HG03520 (cell line): ENCODE data around the gene IDH3G.

ENCODE experiments used
- ATAC-seq: cut with Tn5 transposase; IDR thresholded peaks from one replicate; pipeline ENCODE4 v1.9.1; 2021; ENCODE audit warnings: mild to moderate bottlenecking, moderate library complexity; ENCODE audit not compliant: unreplicated experiment

The IDH3G gene

DNA sequence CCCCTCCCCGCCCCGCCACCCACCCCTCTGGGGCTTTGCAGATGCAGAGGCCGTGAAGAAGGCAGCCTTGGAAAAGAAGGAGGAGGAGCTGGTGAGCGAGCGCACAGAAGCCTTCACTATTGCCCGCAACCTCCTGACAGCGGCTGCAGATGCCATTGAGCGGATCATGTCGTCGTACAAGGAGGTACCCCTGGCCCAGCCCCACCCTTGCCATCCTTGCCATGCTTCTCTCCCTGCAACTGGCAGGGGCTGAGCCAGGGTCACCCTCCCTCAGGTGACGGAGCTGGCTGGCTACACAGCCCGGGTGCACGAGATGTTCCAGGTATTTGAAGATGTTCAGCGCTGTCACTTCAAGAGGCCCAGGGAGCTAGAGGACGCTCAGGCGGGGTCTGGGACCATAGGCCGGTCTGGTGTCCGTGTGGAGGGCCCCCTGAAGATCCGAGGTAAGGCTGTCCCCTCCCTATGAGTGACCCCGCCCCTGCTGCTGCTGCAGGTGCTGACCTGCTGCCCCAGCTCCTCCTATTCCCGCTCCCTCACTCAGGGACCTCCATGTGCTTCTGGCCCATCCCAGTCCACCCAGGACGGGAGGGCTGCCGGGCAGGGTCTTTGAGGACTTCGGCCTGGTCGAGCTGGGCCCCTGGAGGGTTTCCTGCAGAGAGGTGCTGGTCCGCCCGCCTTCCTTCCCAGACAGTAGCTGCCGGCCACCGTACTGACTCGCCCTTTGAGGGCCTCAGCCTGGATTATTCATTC lies 57.9 kb downstream of the IDH3G start:
- ATAC-seq = no peak
